D721Med (cell line): Measurements from ENCODE around the gene NOL12.
A peak's percentile ranks its signal among the peaks of the same experiment; 100 is the strongest.

Source experiments
- DNase-seq: peaks from one replicate; pipeline ENCODE4 v3.0.0; 2011; ENCODE audit warnings: low spot score; ENCODE audit not compliant: insufficient read length
- FAIRE-seq: peaks from 2 replicates; lab custom pipeline; 2011; peaks lifted over from hg19 to GRCh38; lab: Jason Lieb, UNC
- CTCF ChIP-seq: IDR thresholded peaks from 2 replicates; pipeline ENCODE4 v1.5.1; 2012; ENCODE audit warnings: mild to moderate bottlenecking, control low read depth; ENCODE audit not compliant: insufficient read depth; ENCODE audit errors: missing control alignments

Gene NOL12

GRCh38 chr22:37696657-37697537 is 10.8 kb downstream of the NOL12 start, which contains the start of gene TRIOBP:
TSS of gene TRIOBP (plus strand) at chr22:37697048. CDS start at chr22:37701366, 4,318 bp downstream.
- FAIRE-seq = no peak
- DNase-seq = peak; percentile 64

GRCh38 chr22:37697538-37697835 is 11.3 kb downstream of the NOL12 start:
- FAIRE-seq (no peak), DNase-seq (no peak)
- TF ChIP-seq CTCF = no peak

More at GRCh38 chr22:37696657-37697537, 10.8 kb downstream of the NOL12 start, which contains the start of gene TRIOBP:
- TF ChIP-seq CTCF = peak; percentile 35

GRCh38 chr22:37701141-37701786 is 15.1 kb downstream of the NOL12 start:
- TF ChIP-seq CTCF = no peak
- FAIRE-seq (no peak), DNase-seq (no peak)

GRCh38 chr22:37703906-37704305 is 17.8 kb downstream of the NOL12 start:
- DNase-seq (no peak), FAIRE-seq (no peak)
- no peak for TF ChIP-seq CTCF

- FAIRE-seq (no peak), DNase-seq (no peak)
- TF ChIP-seq CTCF = no peak
Observed at GRCh38 chr22:37704645-37705044, 18.5 kb downstream of the NOL12 start.

- no peak for TF ChIP-seq CTCF
- DNase-seq (no peak), FAIRE-seq (no peak)
Observed at GRCh38 chr22:37705205-37705604, 19.1 kb downstream of the NOL12 start.
